Measurements from ENCODE around the gene MRPS5. TPM values are rescaled to one million over a fixed set of nuclear protein-coding genes. Genes with fewer than 3 reads are reported as not detected.

MRPS5 gene
- total RNA-seq, 1 donor from 2014 or later = 47.5 TPM

DNA sequence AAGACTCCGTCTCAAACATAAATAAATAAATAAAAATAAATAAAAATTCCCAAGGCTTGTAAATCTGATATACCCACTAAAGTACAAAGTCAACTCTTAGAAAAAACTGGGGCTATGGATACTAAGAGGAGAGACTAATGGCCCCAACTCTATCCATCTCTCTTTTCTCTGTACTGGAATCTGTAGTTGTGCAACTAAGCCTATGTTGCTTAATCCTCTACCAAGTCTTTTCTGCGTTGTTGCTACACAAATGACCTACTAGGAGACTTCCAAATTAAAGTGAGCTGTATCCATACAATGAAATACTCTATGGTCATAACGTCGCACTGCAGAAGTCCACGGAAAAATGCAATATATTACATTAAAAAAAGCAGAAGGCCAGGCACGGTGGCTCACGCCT is 8.1 kb downstream of the MRPS5 start:
- TF ChIP-seq, protein P1, sequence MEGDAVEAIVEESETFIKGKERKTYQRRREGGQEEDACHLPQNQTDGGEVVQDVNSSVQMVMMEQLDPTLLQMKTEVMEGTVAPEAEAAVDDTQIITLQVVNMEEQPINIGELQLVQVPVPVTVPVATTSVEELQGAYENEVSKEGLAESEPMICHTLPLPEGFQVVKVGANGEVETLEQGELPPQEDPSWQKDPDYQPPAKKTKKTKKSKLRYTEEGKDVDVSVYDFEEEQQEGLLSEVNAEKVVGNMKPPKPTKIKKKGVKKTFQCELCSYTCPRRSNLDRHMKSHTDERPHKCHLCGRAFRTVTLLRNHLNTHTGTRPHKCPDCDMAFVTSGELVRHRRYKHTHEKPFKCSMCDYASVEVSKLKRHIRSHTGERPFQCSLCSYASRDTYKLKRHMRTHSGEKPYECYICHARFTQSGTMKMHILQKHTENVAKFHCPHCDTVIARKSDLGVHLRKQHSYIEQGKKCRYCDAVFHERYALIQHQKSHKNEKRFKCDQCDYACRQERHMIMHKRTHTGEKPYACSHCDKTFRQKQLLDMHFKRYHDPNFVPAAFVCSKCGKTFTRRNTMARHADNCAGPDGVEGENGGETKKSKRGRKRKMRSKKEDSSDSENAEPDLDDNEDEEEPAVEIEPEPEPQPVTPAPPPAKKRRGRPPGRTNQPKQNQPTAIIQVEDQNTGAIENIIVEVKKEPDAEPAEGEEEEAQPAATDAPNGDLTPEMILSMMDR (IDR thresholded peaks at IDR 0.05; ENCODE audit: unreplicated experiment) = no peak
- Mint-ChIP-seq H3K4me1 (ENCODE audit: unreplicated experiment) (no peaks in the 10 kb centered on the region), H3K27ac (ENCODE audit: unreplicated experiment) (no peak overlapping the region), H3K9me3 (ENCODE audit: unreplicated experiment) (no peaks in the 10 kb centered on the region), H3K36me3 (ENCODE audit: low read depth, unreplicated experiment) (peaks cover 12% of the 10 kb centered on the region), H3K4me3 (ENCODE audit: unreplicated experiment) (no peak overlapping the region), H3K27me3 (ENCODE audit: unreplicated experiment) (peaks cover 3% of the 10 kb centered on the region)
- no peak for DNase-seq (ENCODE audit: low spot score)

DNA sequence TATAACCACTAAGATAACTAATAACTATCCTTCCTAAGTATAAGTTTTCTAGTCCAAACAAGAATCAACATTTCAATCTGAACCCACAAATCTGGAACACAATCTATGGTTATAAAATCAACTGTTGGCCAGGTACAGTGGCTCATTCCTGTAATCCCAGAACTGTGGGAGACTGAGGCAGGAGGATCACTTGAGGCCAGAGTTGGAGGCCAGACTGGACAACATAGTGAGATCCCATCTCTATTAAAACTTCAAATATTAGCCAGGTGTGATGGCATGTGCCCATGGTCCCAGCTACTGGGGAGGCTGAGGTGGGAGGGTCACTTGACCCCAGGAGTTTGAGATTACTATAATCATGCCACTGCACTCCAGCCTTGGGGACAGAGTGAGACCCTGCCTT is 11.2 kb downstream of the MRPS5 start:
- peaks cover 35% of the 10 kb centered on the region for H3K36me3 Mint-ChIP-seq (ENCODE audit: low read depth, unreplicated experiment)
- no peak overlapping the region for H3K27ac Mint-ChIP-seq (ENCODE audit: unreplicated experiment)
- no peaks in the 10 kb centered on the region for H3K27me3 Mint-ChIP-seq (ENCODE audit: unreplicated experiment)

DNA sequence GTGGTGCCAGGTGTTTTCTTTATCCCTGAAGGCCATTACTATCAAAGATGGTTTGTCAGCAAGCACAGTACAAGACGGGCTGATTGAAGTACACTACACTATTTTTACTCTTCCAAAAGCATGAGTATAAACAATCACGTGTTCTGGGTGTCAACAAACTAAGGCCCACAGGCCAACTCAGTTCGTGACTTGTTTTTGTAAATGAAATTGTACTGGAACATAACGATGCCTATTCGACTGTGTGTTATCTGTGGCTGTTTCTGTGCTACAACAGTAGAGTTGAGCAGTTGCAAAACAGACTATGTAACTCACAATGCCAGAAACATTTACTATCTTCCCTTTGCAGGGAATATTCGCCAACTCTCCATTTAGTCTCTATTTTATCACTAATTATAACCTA is 12.3 kb downstream of the MRPS5 start:
- Mint-ChIP-seq H3K27me3 (ENCODE audit: unreplicated experiment) (no peaks in the 10 kb centered on the region), H3K4me3 (ENCODE audit: unreplicated experiment) (no peak overlapping the region), H3K27ac (ENCODE audit: unreplicated experiment) (no peak overlapping the region), H3K36me3 (ENCODE audit: low read depth, unreplicated experiment) (peaks cover 29% of the 10 kb centered on the region), H3K4me1 (ENCODE audit: unreplicated experiment) (no peaks in the 10 kb centered on the region), H3K9me3 (ENCODE audit: unreplicated experiment) (no peaks in the 10 kb centered on the region)
- DNase-seq (ENCODE audit: low spot score) = no peak
- TF ChIP-seq, protein P1 (IDR thresholded peaks at IDR 0.05; ENCODE audit: unreplicated experiment) = no peak

More for the DNA sequence above, 11.2 kb downstream of the MRPS5 start:
- no peak for DNase-seq (ENCODE audit: low spot score)
- Mint-ChIP-seq H3K4me1 (ENCODE audit: unreplicated experiment) (no peaks in the 10 kb centered on the region), H3K9me3 (ENCODE audit: unreplicated experiment) (no peaks in the 10 kb centered on the region), H3K4me3 (ENCODE audit: unreplicated experiment) (no peak overlapping the region)
- TF ChIP-seq, protein P1 (IDR thresholded peaks at IDR 0.05; ENCODE audit: unreplicated experiment) = no peak

DNA sequence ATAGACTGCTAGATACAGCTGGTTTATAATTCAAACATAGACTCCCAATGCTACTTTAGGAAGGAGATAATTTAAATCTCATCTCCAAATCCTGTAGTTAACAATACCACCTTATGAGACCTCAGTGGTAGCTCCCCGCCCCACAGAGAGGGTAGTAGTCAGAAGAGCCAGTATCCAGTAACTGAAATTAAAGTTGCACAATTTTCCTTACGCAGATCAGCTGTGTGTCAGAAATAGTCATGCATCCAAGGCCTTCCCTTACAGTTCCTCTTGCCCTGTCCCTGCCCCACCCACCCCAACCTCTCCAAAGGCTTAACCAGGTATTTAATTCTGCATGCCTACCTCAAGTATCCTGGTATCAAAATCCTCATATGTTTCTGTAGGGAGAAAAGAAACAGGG is 15.5 kb downstream of the MRPS5 start:
- TF ChIP-seq, protein P1 (IDR thresholded peaks at IDR 0.05; ENCODE audit: unreplicated experiment) = no peak
- no peaks in the 10 kb centered on the region for H3K4me1 Mint-ChIP-seq (ENCODE audit: unreplicated experiment)
- H3K27me3 Mint-ChIP-seq (ENCODE audit: unreplicated experiment) = no peaks in the 10 kb centered on the region
- no peak overlapping the region for H3K4me3 Mint-ChIP-seq (ENCODE audit: unreplicated experiment)
- peaks cover 29% of the 10 kb centered on the region for H3K36me3 Mint-ChIP-seq (ENCODE audit: low read depth, unreplicated experiment)
- no peaks in the 10 kb centered on the region for H3K9me3 Mint-ChIP-seq (ENCODE audit: unreplicated experiment)
- DNase-seq (ENCODE audit: low spot score) = no peak
- H3K27ac Mint-ChIP-seq (ENCODE audit: unreplicated experiment) = no peak overlapping the region

DNA sequence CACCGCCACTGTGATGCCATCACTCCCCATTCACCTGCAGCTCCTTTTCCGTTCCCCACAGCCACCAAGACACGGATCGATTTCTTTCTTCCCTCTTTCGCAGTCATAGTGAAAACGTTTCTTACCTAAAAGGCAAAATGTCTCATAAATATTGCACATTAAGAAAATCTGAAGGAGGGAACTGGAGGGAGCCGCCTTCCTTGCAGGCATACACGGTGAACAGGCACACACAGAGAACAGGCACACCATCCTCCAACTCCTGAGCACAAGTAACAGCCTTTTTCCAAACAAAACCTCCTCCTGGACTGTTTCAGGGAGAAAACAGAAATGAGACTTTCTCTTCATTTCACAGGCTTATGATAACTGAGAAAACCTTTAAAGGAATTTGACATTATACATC is 17.0 kb downstream of the MRPS5 start:
- H3K27me3 Mint-ChIP-seq (ENCODE audit: unreplicated experiment) = no peaks in the 10 kb centered on the region
- DNase-seq (ENCODE audit: low spot score) = no peak
- no peaks in the 10 kb centered on the region for H3K4me1 Mint-ChIP-seq (ENCODE audit: unreplicated experiment)
- TF ChIP-seq, protein P1 (IDR thresholded peaks at IDR 0.05; ENCODE audit: unreplicated experiment) = no peak
- no peak overlapping the region for H3K4me3 Mint-ChIP-seq (ENCODE audit: unreplicated experiment)
- H3K36me3 Mint-ChIP-seq (ENCODE audit: low read depth, unreplicated experiment) = peaks cover 37% of the 10 kb centered on the region
- H3K27ac Mint-ChIP-seq (ENCODE audit: unreplicated experiment) = no peak overlapping the region
- H3K9me3 Mint-ChIP-seq (ENCODE audit: unreplicated experiment) = no peaks in the 10 kb centered on the region
